CD4-positive, alpha-beta memory T cell (primary cell): ENCODE data around the gene GMNN. TPM values are rescaled to one million over a fixed set of nuclear protein-coding genes. Genes with fewer than 3 reads are reported as not detected.

Experiments
- polyA plus RNA-seq, 2 donors: library from polyadenylated mRNA; unstranded; fragments of 300-500 nt; fragmentation: Illumina TruSeq; gene quantifications; one replicate each; pipeline ENCODE4 v1.2.3, GENCODE V29; 2021
- total RNA-seq, 2 experiments: library from RNA; stranded (reverse); gene quantifications; one replicate each; pipeline ENCODE4 v1.2.3, GENCODE V29; 2021

Gene GMNN
- total and polyA plus RNA-seq, 4 experiments from 2014 or later = 3.4 to 6.7 (median 4.9) TPM

Other genes starting within 250 kb of the GMNN start
- under 1 TPM in 1 of 2 experiments, not detected in 1; 0.11 TPM for gene KIAA0319, start 128.7 kb upstream of the GMNN start, total RNA-seq
- gene KIAA0319, start 128.7 kb upstream of the GMNN start, polyA plus RNA-seq = under 1 TPM in 1 of 2 donors, not detected in 1; 0.07 TPM
- gene TDP2, start 108.0 kb upstream of the GMNN start, total RNA-seq = 10 to 100 TPM; 72.8 to 74.3 TPM
- 10 to 100 TPM; 43.4 to 62.2 TPM for gene TDP2, start 108.0 kb upstream of the GMNN start, polyA plus RNA-seq
- 10 to 100 TPM; 11.1 to 12.5 TPM for gene ACOT13, start 107.9 kb upstream of the GMNN start, total RNA-seq
- gene ACOT13, start 107.9 kb upstream of the GMNN start, polyA plus RNA-seq = 10 to 100 TPM; 17.3 to 19.3 TPM
- 100 to 1,000 TPM; 173 to 176 TPM for gene C6orf62, start 55.8 kb upstream of the GMNN start, total RNA-seq
- gene C6orf62, start 55.8 kb upstream of the GMNN start, polyA plus RNA-seq = 100 to 1,000 TPM in 1 of 2 donors, 10 to 100 TPM in 1; 90.1 to 125 TPM
- gene ARMH2, start 24.0 kb downstream of the GMNN start, total RNA-seq = 1 to 10 TPM; 3.1 to 4.7 TPM
- gene ARMH2, start 24.0 kb downstream of the GMNN start, polyA plus RNA-seq = under 1 TPM in 1 of 2 donors, not detected in 1; 0.55 TPM
- gene RIPOR2, start 161.0 kb downstream of the GMNN start, total RNA-seq = 100 to 1,000 TPM; 420 to 432 TPM
- 100 to 1,000 TPM; 431 to 458 TPM for gene RIPOR2, start 161.0 kb downstream of the GMNN start, polyA plus RNA-seq